HUES64 (cell line): ENCODE results near the gene ELOVL2.

Experiments used
- H3K27ac ChIP-seq: 2 replicates; pipeline ENCODE4 v1.7.0; 2013; ENCODE audit warnings: low read depth, low read length, inconsistent platforms
- H3K27me3 ChIP-seq: 2 replicates; pipeline ENCODE4 v1.6.1; 2013; ENCODE audit warnings: mild to moderate bottlenecking, low read length; ENCODE audit not compliant: insufficient read depth
- H3K36me3 ChIP-seq: 2 replicates; pipeline ENCODE4 v1.6.1; 2013; ENCODE audit warnings: mild to moderate bottlenecking, low read length; ENCODE audit not compliant: insufficient read depth
- H3K4me1 ChIP-seq: 2 replicates; pipeline ENCODE4 v1.6.1; 2013; ENCODE audit warnings: mild to moderate bottlenecking, low read length, moderate library complexity; ENCODE audit not compliant: insufficient read depth
- H3K4me3 ChIP-seq: 2 replicates; pipeline ENCODE4 v1.5.1; 2013; ENCODE audit warnings: mild to moderate bottlenecking, low read length, moderate library complexity
- H3K9ac ChIP-seq: 2 replicates; pipeline ENCODE4 v1.6.1; 2013; ENCODE audit warnings: mild to moderate bottlenecking, low read depth, low read length
- H3K9me3 ChIP-seq: 2 replicates; pipeline ENCODE4 v1.6.1; 2013; ENCODE audit warnings: low read depth, low read length; ENCODE audit not compliant: insufficient read depth
- WGBS: fragments of 150-250, 120-280 bp; methylation state at CpG from one replicate; pipeline ENCODE4 v1.1.7; 2013; ENCODE audit warnings: missing lambda C conversion rate; 5-methylcytosine and 5-hydroxymethylcytosine counted together

Gene ELOVL2

GRCh38 chr6:10956776-10957175, 87.3 kb downstream of the ELOVL2 start:
- H3K27ac ChIP-seq, result no peak overlapping the region
- no peak overlapping the region for H3K4me3 ChIP-seq
- no peak overlapping the region for H3K9ac ChIP-seq
- H3K36me3 ChIP-seq, result no peaks in the 10 kb centered on the region
- H3K27me3 ChIP-seq, result peaks cover 14% of the 10 kb centered on the region
- H3K9me3 ChIP-seq, result no peaks in the 10 kb centered on the region
- no peaks in the 10 kb centered on the region for H3K4me1 ChIP-seq

GRCh38 chr6:10954590-10955010, 89.5 kb downstream of the ELOVL2 start:
- Histone ChIP-seq H3K27ac (no peak overlapping the region), H3K27me3 (no peaks in the 10 kb centered on the region), H3K4me3 (no peak overlapping the region), H3K4me1 (no peaks in the 10 kb centered on the region), H3K9me3 (no peaks in the 10 kb centered on the region), H3K9ac (no peak overlapping the region), H3K36me3 (no peaks in the 10 kb centered on the region)
- 30% methylated on average over 15 of the region's 15 CpGs for WGBS

GRCh38 chr6:10951675-10952282, 92.3 kb downstream of the ELOVL2 start:
- H3K4me1 ChIP-seq, result no peaks in the 10 kb centered on the region
- no peak overlapping the region for H3K4me3 ChIP-seq
- H3K36me3 ChIP-seq, result no peaks in the 10 kb centered on the region
- no peaks in the 10 kb centered on the region for H3K9me3 ChIP-seq
- no peak overlapping the region for H3K27ac ChIP-seq
- 79% methylated on average over 6 of the region's 6 CpGs for WGBS
- H3K27me3 ChIP-seq, result no peaks in the 10 kb centered on the region
- H3K9ac ChIP-seq, result no peak overlapping the region

DNA sequence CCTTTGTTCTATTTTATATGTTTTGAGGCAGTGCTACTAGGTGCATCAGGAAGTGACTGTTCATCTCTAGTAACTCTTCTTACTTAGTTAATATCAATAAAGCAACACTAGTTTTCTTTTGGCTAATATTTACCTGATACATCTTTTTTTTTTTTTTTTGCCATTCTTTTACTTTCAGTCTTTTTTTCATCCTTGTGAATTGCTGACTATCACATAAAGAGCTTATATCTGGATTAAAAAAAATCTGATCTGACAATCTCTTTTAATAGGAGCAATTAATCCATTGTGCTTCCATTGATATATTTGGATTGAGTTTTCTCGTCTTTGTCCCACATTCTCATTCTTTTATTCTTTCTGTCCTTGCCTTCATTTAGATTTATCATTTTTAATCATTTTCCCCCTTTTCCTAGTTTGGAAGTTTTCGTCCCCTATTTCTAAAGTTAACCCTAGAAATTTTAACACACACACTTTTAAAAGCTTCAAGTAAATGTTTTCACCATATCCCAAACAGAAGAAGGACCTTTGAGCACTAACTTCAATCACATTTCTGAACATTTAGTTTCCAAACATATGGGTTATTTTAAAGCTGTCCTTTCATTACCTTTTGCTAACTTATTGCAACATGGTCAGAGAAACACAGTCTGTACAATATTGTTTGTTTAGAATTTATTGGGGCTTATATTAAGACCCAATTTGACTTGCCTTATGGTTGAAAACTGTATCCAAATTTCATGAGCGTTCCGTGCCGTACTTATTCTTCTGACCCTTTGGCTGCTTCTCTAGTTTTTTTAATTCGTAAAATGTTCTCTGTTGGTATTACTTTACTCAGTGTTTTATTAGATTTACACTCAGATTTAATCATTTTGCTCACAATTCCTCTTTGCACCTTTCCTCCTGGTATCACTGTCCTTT, 94.3 kb downstream of the ELOVL2 start:
- no peak overlapping the region for H3K9ac ChIP-seq
- H3K27me3 ChIP-seq, result no peaks in the 10 kb centered on the region
- no peaks in the 10 kb centered on the region for H3K36me3 ChIP-seq
- 96% methylated on average over 6 of the region's 6 CpGs for WGBS
- no peak overlapping the region for H3K4me3 ChIP-seq
- H3K9me3 ChIP-seq, result no peaks in the 10 kb centered on the region
- H3K27ac ChIP-seq, result no peak overlapping the region
- no peaks in the 10 kb centered on the region for H3K4me1 ChIP-seq

GRCh38 chr6:10947966-10948365, 96.1 kb downstream of the ELOVL2 start:
- Histone ChIP-seq H3K4me1 (no peaks in the 10 kb centered on the region), H3K9ac (no peak overlapping the region), H3K36me3 (no peaks in the 10 kb centered on the region), H3K9me3 (no peaks in the 10 kb centered on the region), H3K4me3 (no peak overlapping the region), H3K27me3 (no peaks in the 10 kb centered on the region), H3K27ac (no peak overlapping the region)
- 91% methylated on average over 2 of the region's 5 CpGs for WGBS

GRCh38 chr6:10945845-10946244, 98.3 kb downstream of the ELOVL2 start:
- Histone ChIP-seq H3K36me3 (no peaks in the 10 kb centered on the region), H3K27me3 (no peaks in the 10 kb centered on the region), H3K27ac (no peak overlapping the region), H3K4me1 (no peaks in the 10 kb centered on the region), H3K9me3 (no peaks in the 10 kb centered on the region), H3K9ac (no peak overlapping the region), H3K4me3 (no peak overlapping the region)
- 78% methylated on average over 1 of the region's 1 CpG for WGBS

DNA sequence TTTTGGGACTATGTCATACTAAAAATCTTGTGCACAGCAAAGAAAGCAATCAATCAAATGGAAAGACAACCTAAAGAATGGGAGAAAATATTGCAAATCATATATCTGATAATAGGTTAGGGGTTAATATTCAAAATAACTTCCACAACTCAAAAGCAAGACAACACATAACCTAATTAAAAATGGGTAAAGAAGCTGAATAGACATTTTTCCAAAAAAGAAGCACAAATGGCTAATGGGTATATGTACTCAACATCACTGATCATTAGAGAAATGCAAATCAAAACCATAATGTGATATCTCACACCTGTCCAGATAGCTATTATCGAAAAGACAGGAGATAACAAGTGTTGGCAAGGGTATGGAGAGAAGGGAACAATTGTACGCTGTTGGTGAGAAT, 104.3 kb downstream of the ELOVL2 start:
- no peak overlapping the region for H3K4me3 ChIP-seq
- H3K9ac ChIP-seq, result no peak overlapping the region
- no peaks in the 10 kb centered on the region for H3K36me3 ChIP-seq
- WGBS, result 97% methylated on average over 2 of the region's 2 CpGs
- H3K4me1 ChIP-seq, result no peaks in the 10 kb centered on the region
- no peak overlapping the region for H3K27ac ChIP-seq
- H3K27me3 ChIP-seq, result no peaks in the 10 kb centered on the region
- 0 out of 2 replicates have a peak, but pooled peaks cover 2% of the 10 kb centered on the region for H3K9me3 ChIP-seq

- Histone ChIP-seq H3K9me3 (no peaks in the 10 kb centered on the region), H3K27me3 (no peaks in the 10 kb centered on the region), H3K4me1 (no peaks in the 10 kb centered on the region), H3K4me3 (no peak overlapping the region), H3K36me3 (peaks cover 6% of the 10 kb centered on the region; the same call in 1 of the 2 replicates), H3K27ac (no peak overlapping the region), H3K9ac (no peak overlapping the region)
- 93% methylated on average over 1 of the region's 1 CpG for WGBS
Observed at GRCh38 chr6:10933126-10933525, 111.0 kb downstream of the ELOVL2 start.
